ENCODE measurements around the gene ARID1B. TPM values are rescaled to one million over a fixed set of nuclear protein-coding genes. Genes with fewer than 3 reads are reported as not detected.

The ARID1B gene
- total RNA-seq, 1 experiment from 2014 or later: 63.9 TPM

DNA sequence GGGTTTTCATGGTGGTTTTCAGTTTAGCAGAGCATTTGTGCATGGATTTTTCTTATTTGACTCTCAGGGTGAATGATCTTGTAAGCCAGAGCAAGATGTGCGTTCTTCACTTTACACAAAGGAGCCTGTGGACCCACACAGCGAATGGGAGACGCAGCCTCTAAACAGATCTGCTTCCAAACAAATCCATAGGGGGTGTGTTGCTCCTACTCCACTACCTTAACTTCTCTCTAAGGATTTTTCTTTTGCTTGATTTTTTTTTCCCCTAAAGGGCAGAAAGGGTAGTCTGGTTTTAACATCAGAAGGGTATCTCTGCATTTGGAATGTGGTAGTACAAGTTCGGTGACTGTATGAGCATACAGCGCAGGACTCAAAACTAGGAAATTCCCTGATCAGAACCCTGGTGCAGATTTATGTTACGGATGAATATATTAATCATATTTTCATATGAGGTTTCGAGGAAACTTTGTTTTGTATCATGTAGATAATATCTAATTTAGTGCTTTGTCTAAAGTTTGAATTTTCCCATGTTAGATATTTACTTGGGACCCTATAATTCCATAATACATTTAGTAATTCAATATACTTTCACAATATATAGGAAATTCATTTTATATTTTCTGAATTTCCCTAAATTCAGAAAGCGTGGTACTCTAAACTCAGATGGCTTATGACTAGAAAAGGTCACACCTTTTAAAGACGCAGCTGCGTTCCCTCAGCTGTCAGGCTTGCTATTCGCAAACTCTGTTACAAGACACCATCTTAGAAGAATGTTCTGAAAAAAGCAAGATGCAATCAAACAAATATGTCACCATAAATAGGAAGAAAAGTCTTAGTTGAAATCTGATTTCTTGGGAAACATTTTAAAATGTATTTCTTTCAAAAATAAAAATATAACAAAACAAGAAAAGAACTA lies 349.3 kb downstream of the ARID1B start:
- no TSS peak for BruUV-seq (replicated peaks)
- ChIA-PET POLR2A (no interaction called here), CTCF (no interaction called here)
- Mint-ChIP-seq H3K36me3 (ENCODE audit: insufficient read depth, unreplicated experiment) (peaks cover 20% of the 10 kb centered on the region), H3K27ac (ENCODE audit: low read depth, unreplicated experiment) (no peak overlapping the region), H3K9me3 (ENCODE audit: unreplicated experiment) (no peaks in the 10 kb centered on the region), H3K27me3 (ENCODE audit: insufficient read depth, unreplicated experiment) (no peaks in the 10 kb centered on the region), H3K4me3 (ENCODE audit: unreplicated experiment) (no peak overlapping the region), H3K4me1 (ENCODE audit: insufficient read depth, unreplicated experiment) (no peaks in the 10 kb centered on the region)
- intact Hi-C loops (cut with micrococcal nuclease): no loop called here
- no peak for DNase-seq (ENCODE audit: unreplicated experiment)
- TF ChIP-seq, protein P1, sequence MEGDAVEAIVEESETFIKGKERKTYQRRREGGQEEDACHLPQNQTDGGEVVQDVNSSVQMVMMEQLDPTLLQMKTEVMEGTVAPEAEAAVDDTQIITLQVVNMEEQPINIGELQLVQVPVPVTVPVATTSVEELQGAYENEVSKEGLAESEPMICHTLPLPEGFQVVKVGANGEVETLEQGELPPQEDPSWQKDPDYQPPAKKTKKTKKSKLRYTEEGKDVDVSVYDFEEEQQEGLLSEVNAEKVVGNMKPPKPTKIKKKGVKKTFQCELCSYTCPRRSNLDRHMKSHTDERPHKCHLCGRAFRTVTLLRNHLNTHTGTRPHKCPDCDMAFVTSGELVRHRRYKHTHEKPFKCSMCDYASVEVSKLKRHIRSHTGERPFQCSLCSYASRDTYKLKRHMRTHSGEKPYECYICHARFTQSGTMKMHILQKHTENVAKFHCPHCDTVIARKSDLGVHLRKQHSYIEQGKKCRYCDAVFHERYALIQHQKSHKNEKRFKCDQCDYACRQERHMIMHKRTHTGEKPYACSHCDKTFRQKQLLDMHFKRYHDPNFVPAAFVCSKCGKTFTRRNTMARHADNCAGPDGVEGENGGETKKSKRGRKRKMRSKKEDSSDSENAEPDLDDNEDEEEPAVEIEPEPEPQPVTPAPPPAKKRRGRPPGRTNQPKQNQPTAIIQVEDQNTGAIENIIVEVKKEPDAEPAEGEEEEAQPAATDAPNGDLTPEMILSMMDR (IDR thresholded peaks at IDR 0.05; ENCODE audit: unreplicated experiment): no peak

DNA sequence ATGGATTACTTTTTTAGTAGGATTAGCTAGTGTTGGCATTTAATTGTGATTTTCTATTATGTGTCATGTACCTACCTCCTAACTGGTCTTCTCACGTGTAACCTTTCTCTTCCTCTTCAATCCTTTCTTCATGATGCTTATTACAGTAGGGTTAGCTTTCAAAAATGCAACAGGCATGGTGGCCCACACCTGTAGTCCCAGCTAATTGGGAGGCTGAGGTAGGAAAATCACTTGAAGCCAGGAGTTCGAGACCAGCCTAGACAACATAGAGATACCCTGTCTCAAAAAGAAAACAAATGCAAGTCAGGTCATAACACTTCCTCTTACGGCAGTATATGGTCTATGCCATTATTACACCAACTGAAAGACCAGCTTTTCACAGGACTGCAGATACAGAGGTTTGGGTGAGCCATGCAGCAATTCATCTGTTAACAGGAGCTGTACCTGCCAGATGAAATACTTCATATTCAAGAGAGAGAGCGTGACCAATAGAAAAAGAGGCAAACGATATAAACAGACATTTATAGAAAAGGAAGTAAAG lies 351.1 kb downstream of the ARID1B start:
- no peak overlapping the region for H3K4me3 Mint-ChIP-seq (ENCODE audit: unreplicated experiment)
- POLR2A ChIA-PET: no interaction called here
- CTCF ChIA-PET: interaction anchor here (0.6 to 0.7 kb wide), 3 partner anchors 153 to 1828 kb away, joined by 3 to 4 read pairs (median 3); no protein-coding TSS in a partner anchor
- no peaks in the 10 kb centered on the region for H3K9me3 Mint-ChIP-seq (ENCODE audit: unreplicated experiment)
- no TSS peak for BruUV-seq (replicated peaks)
- no peak for DNase-seq (ENCODE audit: unreplicated experiment)
- peaks cover 14% of the 10 kb centered on the region for H3K36me3 Mint-ChIP-seq (ENCODE audit: insufficient read depth, unreplicated experiment)
- intact Hi-C loops (cut with micrococcal nuclease): no loop called here
- H3K27ac Mint-ChIP-seq (ENCODE audit: low read depth, unreplicated experiment): no peak overlapping the region
- TF ChIP-seq, protein P1 (IDR thresholded peaks at IDR 0.05; ENCODE audit: unreplicated experiment): no peak
- no peaks in the 10 kb centered on the region for H3K27me3 Mint-ChIP-seq (ENCODE audit: insufficient read depth, unreplicated experiment)
- H3K4me1 Mint-ChIP-seq (ENCODE audit: insufficient read depth, unreplicated experiment): peaks cover 4% of the 10 kb centered on the region

DNA sequence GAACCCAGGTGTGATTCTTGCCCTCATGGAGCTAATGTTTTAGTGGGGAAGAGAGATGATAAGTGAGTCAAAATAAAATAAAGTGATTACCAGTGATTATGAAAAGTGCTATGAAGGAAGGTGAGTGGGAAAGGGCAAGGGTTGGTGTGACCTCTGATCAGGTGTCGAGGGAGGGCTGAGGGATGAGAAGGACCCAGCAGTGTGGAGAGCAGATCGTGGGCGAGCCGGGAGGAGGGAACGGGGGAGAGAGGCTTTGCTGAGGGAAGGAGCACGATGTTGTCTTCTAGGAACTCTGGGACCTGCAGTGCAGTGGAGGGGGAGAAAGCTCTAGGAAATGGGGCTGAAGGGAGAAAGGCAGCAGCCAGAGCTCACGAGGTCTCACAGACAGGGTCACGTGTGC lies 354.1 kb downstream of the ARID1B start:
- TF ChIP-seq, protein P1 (IDR thresholded peaks at IDR 0.05; ENCODE audit: unreplicated experiment): no peak
- Mint-ChIP-seq H3K9me3 (ENCODE audit: unreplicated experiment) (no peaks in the 10 kb centered on the region), H3K4me3 (ENCODE audit: unreplicated experiment) (no peak overlapping the region), H3K27me3 (ENCODE audit: insufficient read depth, unreplicated experiment) (no peaks in the 10 kb centered on the region), H3K4me1 (ENCODE audit: insufficient read depth, unreplicated experiment) (peaks cover 11% of the 10 kb centered on the region), H3K36me3 (ENCODE audit: insufficient read depth, unreplicated experiment) (peaks cover 20% of the 10 kb centered on the region), H3K27ac (ENCODE audit: low read depth, unreplicated experiment) (no peak overlapping the region)
- ChIA-PET POLR2A (interaction anchor here (0.7 to 0.8 kb wide), 2 partner anchors 14 to 1211 kb away, joined by 3 to 4 read pairs; no protein-coding TSS in a partner anchor), CTCF (interaction anchor here (1.3 kb wide), 1 partner anchor 13 kb away, joined by 3 read pairs; no protein-coding TSS in a partner anchor)
- intact Hi-C loops (cut with micrococcal nuclease): no loop called here
- no peak for DNase-seq (ENCODE audit: unreplicated experiment)
- BruUV-seq (replicated peaks): no TSS peak

GRCh38 chr6:157133856-157134255 lies 356.7 kb downstream of the ARID1B start:
- no TSS peak for BruUV-seq (replicated peaks)
- peaks cover 11% of the 10 kb centered on the region for H3K4me1 Mint-ChIP-seq (ENCODE audit: insufficient read depth, unreplicated experiment)
- intact Hi-C loops (cut with micrococcal nuclease): no loop called here
- H3K9me3 Mint-ChIP-seq (ENCODE audit: unreplicated experiment): no peaks in the 10 kb centered on the region
- H3K27ac Mint-ChIP-seq (ENCODE audit: low read depth, unreplicated experiment): no peak overlapping the region
- CTCF ChIA-PET: no interaction called here
- DNase-seq (ENCODE audit: unreplicated experiment): no peak
- H3K4me3 Mint-ChIP-seq (ENCODE audit: unreplicated experiment): no peak overlapping the region
- H3K36me3 Mint-ChIP-seq (ENCODE audit: insufficient read depth, unreplicated experiment): peaks cover 20% of the 10 kb centered on the region
- H3K27me3 Mint-ChIP-seq (ENCODE audit: insufficient read depth, unreplicated experiment): no peaks in the 10 kb centered on the region
- POLR2A ChIA-PET: no interaction called here
- TF ChIP-seq, protein P1 (IDR thresholded peaks at IDR 0.05; ENCODE audit: unreplicated experiment): no peak

Measured in MCF 10A (cell line).